AG04450 (cell line): ENCODE results near the gene SEC14L1. TPM values are rescaled to one million over a fixed set of nuclear protein-coding genes. Genes with fewer than 3 reads are reported as not detected.

ENCODE experiments used
- CTCF ChIA-PET: fragments of 300-600, 350-600 bp; formaldehyde crosslinking; extraction: SDS; loops from one replicate; lab custom pipeline; 2022; ENCODE audit warnings: antibody characterized with exemption, inconsistent platforms; lab: Charles Lee
- POLR2A ChIA-PET: fragments of 350-600 bp; formaldehyde crosslinking; extraction: SDS; loops from one replicate; lab custom pipeline; 2021; ENCODE audit warnings: antibody characterized with exemption, inconsistent platforms; lab: Yijun Ruan, JAX
- DNase-seq: peaks from one replicate; pipeline ENCODE4 v3.0.0-alpha.2; 2011; ENCODE audit warnings: low read depth, low spot score
- H3K27ac ChIP-seq: one replicate; pipeline ENCODE4 v1.5.1; 2012; ENCODE audit warnings: low read depth, low read length, control low read depth
- H3K27me3 ChIP-seq: one replicate; pipeline ENCODE4 v1.6.0; 2012; ENCODE audit warnings: low read length; ENCODE audit not compliant: control insufficient read depth, insufficient read depth
- H3K4me3 ChIP-seq: 2 replicates; pipeline ENCODE4 v1.5.1; 2011; ENCODE audit warnings: mild to moderate bottlenecking, low read depth, low read length, control low read depth
- H3K9me3 ChIP-seq: 2 replicates; pipeline ENCODE4 v1.5.1; 2012; ENCODE audit warnings: low read length; ENCODE audit not compliant: control insufficient read depth, insufficient read depth
- CTCF ChIP-seq: IDR thresholded peaks from 2 replicates; pipeline ENCODE4 v1.5.1; 2011; ENCODE audit warnings: low read depth, low read length, control low read depth, inconsistent platforms
- polyA plus RNA-seq: library from polyadenylated mRNA; depleted of rRNA; stranded (reverse); fragments of >200 nt; gene quantifications from 2 replicates; pipeline ENCODE4 v1.2.3, GENCODE V29; 2011

Gene SEC14L1
- polyA plus RNA-seq, 1 experiment = 38.7 TPM

- ChIA-PET CTCF (interaction anchor here (1.3 to 3.2 kb wide), 2 partner anchors 65 to 72 kb away, joined by 8 to 16 read pairs; no protein-coding TSS in a partner anchor), POLR2A (interaction anchor here (0.6 to 1.5 kb wide), 3 partner anchors 20 to 31 kb away, joined by 3 to 4 read pairs (median 3); partner anchors contain the start of gene SEC14L1)
- H3K9me3 ChIP-seq = peaks cover under 1% of the 10 kb centered on the region; the same call in 1 of the 2 replicates
Observed at GRCh38 chr17:77160875-77161530, 20.2 kb downstream of the SEC14L1 start.

GRCh38 chr17:77161953-77162352 lies 21.2 kb downstream of the SEC14L1 start:
- H3K9me3 ChIP-seq = peaks cover 10% of the 10 kb centered on the region
- ChIA-PET POLR2A (no interaction called here), CTCF (interaction anchor here (0.6 kb wide), 2 partner anchors 138 to 649 kb away, joined by 3 to 6 read pairs; no protein-coding TSS in a partner anchor)
- DNase-seq = no peak
- H3K27me3 ChIP-seq = no peaks in the 10 kb centered on the region
- H3K27ac ChIP-seq = no peak overlapping the region
- no peak overlapping the region for H3K4me3 ChIP-seq
- TF ChIP-seq CTCF = no peak

More at GRCh38 chr17:77160875-77161530, 20.2 kb downstream of the SEC14L1 start:
- no peak overlapping the region for H3K4me3 ChIP-seq
- no peaks in the 10 kb centered on the region for H3K27me3 ChIP-seq
- no peak overlapping the region for H3K27ac ChIP-seq
- DNase-seq = no peak
- TF ChIP-seq CTCF = no peak

- CTCF ChIA-PET = interaction anchor here (1.5 kb wide), 1 partner anchor 74 kb away, joined by 4 read pairs; no protein-coding TSS in a partner anchor
- no peaks in the 10 kb centered on the region for H3K27me3 ChIP-seq
- H3K4me3 ChIP-seq = no peak overlapping the region
- no peak overlapping the region for H3K27ac ChIP-seq
- DNase-seq = no peak
- no peak for TF ChIP-seq CTCF
- POLR2A ChIA-PET = no interaction called here
- peaks cover 21% of the 10 kb centered on the region for H3K9me3 ChIP-seq
Observed at GRCh38 chr17:77163001-77163400, 22.2 kb downstream of the SEC14L1 start.

GRCh38 chr17:77163511-77164280 lies 22.9 kb downstream of the SEC14L1 start:
- POLR2A ChIA-PET = no interaction called here
- no peak for DNase-seq
- CTCF ChIA-PET = interaction anchor here (1.4 to 1.5 kb wide), 2 partner anchors 75 kb away, joined by 3 to 4 read pairs; no protein-coding TSS in a partner anchor
- TF ChIP-seq CTCF = no peak
- Histone ChIP-seq H3K27ac (no peak overlapping the region), H3K27me3 (no peaks in the 10 kb centered on the region), H3K9me3 (peaks cover 24% of the 10 kb centered on the region), H3K4me3 (no peak overlapping the region)
